Left renal cortex interstitium (tissue), 4 donors: ENCODE results near the gene TIA1. TPM values are rescaled to one million over a fixed set of nuclear protein-coding genes. Genes with fewer than 3 reads are reported as not detected.
"Not testable (repeated sequence)": the region's sequence is repeated elsewhere in the genome, so short reads cannot be mapped to it uniquely, and the experiment has no call there.

Experiments used
- DNase-seq, 4 donors: peaks; one replicate each; pipeline ENCODE4 v3.0.0-alpha.2; 2013; ENCODE audit warnings: low read depth in 4 of 4, low spot score in 2 of 4, missing footprints in 1 of 4
- polyA plus RNA-seq, 4 donors: library from polyadenylated mRNA; unstranded; fragments of 120-200 nt; gene quantifications; one replicate each; pipeline ENCODE4 v1.2.1, GENCODE V29; 2013; ENCODE audit not compliant: insufficient read length in 4 of 4

TIA1 gene, protein sequence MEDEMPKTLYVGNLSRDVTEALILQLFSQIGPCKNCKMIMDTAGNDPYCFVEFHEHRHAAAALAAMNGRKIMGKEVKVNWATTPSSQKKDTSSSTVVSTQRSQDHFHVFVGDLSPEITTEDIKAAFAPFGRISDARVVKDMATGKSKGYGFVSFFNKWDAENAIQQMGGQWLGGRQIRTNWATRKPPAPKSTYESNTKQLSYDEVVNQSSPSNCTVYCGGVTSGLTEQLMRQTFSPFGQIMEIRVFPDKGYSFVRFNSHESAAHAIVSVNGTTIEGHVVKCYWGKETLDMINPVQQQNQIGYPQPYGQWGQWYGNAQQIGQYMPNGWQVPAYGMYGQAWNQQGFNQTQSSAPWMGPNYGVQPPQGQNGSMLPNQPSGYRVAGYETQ
- 100 to 1,000 TPM; 376 to 658 (median 494) TPM for polyA plus RNA-seq

GRCh38 chr2:70248181-70248847, at the start of gene TIA1:
TIA1 (minus strand) TSS chr2:70248628; CDS start chr2:70248430, 198 bp downstream.
- peak; percentile 98 to 99 (median 98) for DNase-seq

DNA sequence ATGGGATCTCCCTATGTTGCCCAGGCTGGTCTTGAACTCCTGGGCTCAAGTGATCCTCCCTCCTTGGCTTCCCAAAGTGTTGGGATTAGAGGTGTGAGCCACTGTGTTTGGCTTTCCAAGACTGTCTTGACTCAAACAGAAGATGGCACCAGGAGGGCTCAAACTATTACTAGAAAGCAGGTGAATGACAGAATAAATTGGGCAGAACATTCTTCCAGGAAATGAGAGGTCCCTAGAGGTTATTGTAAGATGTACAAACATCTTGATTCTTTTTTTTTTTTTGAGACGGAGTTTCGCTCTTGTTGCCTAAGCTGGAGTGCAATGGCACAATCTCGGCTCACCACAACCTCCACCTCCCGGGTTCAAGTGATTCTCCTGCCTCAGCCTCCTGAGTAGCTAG, 49.4 kb upstream of the TIA1 start:
- DNase-seq, result not testable (repeated sequence)

DNA sequence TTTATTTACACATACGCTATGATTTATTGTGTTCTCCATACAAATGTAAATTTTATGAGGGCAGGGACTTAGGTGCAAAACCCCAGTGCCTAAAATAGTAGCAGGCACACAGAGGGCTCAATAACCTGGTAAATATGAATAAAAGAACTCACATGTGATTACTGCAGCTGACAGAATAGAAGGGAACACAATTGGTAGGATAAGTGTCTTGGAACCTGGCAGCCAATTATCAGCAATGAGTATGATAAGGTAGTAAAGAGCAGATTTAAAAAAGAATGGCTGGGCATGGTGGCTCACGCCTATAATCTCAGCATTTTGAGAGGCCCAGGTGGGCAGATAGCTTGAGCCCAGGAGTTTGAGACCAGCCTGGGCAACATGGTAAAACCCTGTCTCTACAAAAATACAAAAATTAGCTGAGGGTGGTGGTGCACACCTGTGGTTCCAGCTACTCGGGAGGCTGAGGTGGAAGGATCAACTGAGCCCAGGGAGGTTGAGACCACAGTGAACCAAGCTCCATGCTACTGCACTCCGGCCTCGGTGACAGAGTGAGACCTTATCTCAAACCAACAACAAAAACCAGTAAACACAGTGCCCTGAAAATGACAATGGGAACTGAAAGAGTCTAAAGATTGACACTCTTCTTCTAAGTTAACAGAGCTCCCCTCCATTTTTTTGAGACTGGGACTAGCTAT, 35.2 kb upstream of the TIA1 start:
- DNase-seq, result no peak

- DNase-seq, result no peak
Observed at GRCh38 chr2:70282439-70282838, 34.0 kb upstream of the TIA1 start.

DNA sequence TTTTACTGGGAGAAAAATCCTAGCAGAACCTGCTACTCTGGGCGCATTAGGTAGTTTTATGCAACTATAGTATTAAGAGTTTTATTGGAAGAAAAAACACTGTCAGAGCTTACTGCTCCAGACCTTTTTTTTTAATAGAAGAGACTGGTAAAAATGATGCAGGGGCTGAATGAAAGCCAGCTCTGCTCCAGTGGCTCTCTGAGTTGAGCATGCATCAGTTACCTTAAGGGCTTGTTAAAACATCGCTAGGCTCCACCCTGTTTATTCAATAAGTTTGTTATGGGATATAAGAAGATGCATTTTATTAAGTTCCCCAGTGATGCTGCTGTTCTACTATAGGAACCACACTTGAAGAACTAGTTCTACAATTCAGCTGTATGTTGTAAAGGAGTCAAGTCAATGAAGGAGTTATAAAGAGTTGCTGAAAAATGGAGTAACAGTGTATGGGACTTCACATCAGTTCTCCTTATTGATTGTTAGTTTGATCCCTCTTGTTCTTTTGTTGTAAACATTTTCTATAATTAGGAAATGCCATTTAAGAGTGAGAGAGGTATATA, 31.9 kb upstream of the TIA1 start:
- no peak for DNase-seq

GRCh38 chr2:70270323-70270722, 21.9 kb upstream of the TIA1 start:
- no peak for DNase-seq

DNA sequence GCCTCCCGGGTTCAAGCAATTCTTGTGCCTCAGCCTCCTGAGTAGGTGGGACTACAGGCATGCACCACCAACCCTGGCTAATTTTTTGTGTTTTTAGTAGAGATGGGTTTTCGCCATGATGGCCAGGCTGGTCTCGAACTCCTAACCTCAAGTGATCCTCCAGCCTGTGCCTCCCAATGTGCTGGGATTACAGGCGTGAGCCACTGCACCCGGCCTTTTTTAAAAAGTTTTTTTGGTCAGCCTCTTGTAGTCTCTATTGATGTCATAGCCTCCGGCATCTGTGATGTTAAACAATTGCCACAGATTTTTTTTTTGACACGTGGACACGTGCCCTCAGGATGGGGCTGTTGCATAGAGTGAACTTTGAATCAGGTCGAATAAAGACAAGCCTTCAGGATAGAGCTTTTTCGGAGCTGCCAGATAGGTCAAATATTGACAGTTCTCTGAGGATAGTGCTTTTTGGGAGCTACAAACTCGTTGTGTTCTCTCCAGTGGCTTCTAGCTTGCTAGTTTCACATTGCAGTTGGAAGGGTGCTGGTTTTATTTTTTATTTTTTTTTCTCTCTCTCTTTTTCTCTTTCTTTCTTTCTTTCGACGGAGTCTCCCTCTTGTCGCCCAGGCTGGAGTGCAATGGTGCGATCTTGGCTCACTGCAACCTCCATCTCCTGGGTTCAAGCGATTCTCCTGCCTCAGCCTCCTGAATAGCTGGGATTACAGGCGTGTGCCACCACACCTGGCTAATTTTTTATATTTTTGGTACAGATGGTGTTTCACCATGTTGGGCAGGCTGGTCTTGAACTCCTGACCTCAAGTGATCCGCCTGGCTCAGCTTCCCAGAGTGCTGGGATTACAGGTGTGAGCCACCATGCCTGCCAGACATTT, 21.2 kb upstream of the TIA1 start:
- not testable (repeated sequence) for DNase-seq

DNA sequence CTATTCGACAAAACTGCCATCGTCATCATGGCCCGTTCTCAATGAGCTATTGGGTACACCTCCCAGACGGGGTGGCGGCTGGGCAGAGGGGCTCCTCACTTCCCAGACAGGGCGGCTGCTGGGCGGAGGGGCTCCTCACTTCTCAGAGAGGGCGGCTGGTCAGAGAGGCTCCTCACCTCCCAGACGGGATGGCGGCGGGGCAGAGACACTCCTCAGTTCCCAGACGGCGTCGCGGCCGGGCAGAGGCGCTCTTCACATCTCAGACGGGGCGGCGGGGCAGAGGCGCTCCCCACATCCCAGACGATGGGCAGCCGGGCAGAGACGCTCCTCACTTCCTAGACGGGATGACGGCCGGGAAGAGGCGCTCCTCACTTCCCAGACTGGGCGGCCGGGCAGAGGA, 18.5 kb upstream of the TIA1 start:
- not testable (repeated sequence) for DNase-seq

- no peak for DNase-seq
Observed at GRCh38 chr2:70261501-70261900, 13.1 kb upstream of the TIA1 start.

GRCh38 chr2:70258532-70258875, 10.1 kb upstream of the TIA1 start:
- DNase-seq, result peak in 2 of 4 donors; percentile 20 to 34

- DNase-seq, result no peak
Observed at GRCh38 chr2:70255637-70256314, 7.3 kb upstream of the TIA1 start.

GRCh38 chr2:70250434-70250833, 2.0 kb upstream of the TIA1 start:
- no peak for DNase-seq

GRCh38 chr2:70247364-70248180, 856 bp downstream of the TIA1 start:
- peak in 2 of 4 donors; percentile 44 to 62 for DNase-seq

- no peak for DNase-seq
Observed at GRCh38 chr2:70243806-70244584, 4.4 kb downstream of the TIA1 start.

- no peak for DNase-seq
Observed at GRCh38 chr2:70242552-70242951, 5.9 kb downstream of the TIA1 start.

DNA sequence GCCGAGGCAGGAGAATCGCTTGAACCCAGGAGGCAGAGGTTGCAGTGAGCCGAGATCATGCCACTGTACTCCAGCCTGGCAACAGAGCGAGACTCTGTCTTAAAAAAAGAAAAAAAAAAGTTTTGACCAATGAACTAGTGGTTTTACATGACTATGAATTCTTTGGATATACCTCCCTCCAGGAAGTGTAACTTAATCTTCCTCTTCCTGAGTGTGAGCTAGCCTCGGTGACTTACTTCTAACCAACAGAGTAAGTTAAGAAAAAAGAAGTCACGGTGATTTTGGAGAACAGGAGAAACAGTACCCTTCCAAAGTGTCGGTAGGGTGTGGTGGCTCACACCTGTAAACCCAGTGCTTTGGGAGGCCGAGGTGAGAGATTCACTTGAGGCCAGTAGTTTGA, 7.1 kb downstream of the TIA1 start:
- no peak for DNase-seq

DNA sequence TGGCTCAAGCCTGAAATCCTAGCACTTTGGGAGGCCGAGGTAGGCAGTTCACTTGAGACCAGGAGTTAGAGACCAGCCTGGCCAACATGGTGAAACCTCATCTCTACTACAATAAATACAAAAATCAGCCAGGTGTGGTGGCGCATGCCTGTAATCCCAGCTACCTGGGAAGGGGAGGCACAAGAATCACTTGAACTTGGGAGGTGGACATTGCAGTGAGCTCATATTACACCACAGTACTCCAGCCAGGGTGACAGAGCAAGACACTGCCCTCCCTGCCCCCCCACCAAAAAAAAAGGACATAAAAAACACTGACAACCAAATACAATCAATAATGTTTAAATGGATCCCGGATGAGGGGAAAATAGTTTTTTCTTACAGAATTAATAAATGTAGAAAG, 7.8 kb downstream of the TIA1 start:
- no peak for DNase-seq

DNA sequence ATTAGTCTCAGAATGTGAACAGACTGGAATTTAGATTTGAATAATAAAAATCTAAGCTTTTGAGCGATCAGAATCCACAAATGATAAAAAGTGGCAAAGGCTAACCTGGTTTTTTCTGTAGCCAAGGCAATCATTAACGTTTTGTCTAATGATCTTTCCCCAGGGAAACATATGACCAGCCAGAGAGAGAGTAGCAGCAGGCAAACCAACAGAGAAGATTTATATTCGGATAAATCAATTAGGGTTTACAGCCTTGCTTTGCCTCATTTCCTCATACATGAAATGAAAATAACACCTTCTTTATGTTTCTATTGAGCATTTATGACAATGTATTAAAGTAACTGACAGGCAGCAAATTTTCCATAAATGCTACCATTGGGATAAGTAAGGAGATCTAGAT, 14.5 kb downstream of the TIA1 start:
- DNase-seq, result no peak
